CD4-positive, alpha-beta T cell treated with Interleukin-17A for 1 hour (primary cell): ENCODE data around the gene PCDHA1.

Experiments
- DNase-seq: peaks from one replicate; pipeline ENCODE4 v3.0.0-alpha.2; 2020

PCDHA1 gene

DNA sequence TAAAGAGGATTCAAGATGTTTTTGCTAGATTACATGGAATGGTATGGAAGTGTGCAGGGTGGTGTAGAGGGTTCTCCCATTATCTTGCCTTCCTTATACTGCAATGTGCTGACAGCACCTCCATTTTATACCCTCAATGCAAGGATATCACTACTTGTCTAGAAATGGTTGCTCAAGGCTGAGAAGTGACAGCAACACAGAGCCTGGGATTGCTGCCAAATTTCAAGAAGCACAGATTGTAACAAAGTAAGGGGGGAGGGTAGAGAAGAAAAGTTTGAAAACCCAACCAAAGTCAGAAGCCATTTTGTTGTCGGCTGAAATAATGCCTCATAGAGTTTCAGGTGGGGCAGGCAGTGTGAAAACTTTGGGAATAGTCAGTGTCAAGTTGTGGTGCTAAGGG is 210.1 kb downstream of the PCDHA1 start:
- DNase-seq: no peak

DNA sequence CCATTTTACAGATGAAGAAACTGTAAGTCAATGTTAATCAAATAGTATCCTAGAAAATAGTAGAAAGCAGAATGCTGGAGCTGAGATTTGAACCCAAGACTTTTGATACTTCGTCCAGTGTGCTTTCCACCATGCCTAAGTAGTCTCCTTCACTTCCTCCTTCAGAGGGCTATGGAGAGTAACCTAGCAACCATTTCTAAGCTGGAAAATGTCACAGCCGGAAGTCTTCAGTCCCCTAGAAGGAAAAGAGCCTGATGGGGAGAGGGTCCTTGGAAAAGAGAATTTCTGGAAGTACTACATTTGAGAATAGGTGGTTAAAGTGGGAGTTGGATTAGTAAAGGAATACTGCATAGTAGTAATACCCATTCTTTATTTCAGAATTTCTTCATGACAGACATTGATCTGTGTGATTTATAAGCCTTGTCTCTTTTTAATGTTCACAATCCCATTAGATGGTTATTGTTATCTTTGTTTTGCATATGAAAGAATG is 213.0 kb downstream of the PCDHA1 start:
- DNase-seq: no peak

DNA sequence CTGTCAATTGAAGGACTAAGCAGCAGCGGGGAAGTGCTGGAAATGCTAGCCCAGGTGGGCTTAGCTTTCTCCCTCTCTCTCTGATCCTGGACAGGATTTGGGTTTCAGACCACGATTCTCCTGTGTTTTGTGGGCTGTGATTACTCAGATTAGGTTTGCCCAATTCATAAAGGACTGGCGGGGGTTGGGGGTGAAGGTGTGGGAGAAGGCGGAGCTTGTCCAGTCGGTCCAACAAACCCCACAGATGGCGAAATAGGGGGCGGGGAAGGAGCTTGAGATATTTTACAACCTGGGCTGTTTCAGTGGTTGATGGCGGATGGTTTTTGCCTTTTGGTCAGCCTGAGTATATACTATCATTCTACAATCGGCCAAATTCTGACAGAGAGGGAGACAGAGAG is 215.5 kb downstream of the PCDHA1 start:
- no peak for DNase-seq

DNA sequence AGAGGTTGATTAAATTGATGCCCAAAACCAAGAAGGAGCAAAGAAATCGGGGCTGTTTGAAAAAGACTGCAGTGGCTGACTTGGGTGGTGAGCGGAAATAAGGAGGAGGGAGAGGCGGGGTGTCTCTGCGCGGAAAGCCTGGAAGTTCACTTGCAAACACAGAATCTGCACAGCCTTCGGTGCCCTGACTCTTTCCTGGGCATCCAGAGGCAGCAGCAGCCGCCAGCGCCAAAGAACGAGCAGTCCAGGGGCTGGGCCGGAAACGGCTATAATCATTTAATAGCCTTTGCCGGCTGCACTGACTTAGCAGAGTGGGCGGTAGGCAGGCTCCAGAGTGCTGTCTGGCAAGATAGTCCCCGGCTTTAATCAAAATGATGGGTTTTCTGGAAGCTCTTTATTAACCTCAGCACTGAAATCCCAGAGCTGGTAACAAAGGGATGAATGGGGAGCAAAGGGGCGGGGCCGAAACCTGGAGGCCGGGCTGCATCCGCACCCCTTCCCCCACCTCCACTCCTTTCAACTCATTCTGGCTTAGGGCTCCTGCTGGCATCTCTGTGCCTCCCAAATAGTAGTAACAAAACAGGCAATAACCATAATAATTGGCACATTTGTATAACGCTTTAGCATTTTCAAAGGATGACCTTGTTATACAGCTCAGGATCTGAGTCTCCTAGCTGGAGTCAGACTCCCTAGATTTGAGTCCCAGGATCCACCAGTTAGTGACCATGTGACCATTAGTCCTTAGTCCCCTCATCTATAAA is 216.1 kb downstream of the PCDHA1 start:
- DNase-seq: no peak

DNA sequence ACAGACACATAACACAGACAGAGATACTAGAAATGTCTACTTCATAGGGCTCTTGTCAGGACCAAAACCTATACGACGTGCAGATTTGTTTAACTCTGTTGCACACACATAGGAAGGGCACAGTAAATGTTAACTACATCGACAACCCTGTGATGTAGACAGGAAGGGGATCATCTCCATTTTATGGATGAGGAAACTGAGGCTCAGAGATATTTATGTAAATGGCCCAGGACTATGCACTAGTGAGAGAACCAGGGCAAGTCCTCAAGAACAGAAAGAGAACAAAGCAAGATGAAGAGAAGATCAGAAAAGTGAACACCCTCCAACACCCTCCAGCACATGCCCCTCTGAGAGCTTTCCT is 216.6 kb downstream of the PCDHA1 start:
- DNase-seq: no peak

DNA sequence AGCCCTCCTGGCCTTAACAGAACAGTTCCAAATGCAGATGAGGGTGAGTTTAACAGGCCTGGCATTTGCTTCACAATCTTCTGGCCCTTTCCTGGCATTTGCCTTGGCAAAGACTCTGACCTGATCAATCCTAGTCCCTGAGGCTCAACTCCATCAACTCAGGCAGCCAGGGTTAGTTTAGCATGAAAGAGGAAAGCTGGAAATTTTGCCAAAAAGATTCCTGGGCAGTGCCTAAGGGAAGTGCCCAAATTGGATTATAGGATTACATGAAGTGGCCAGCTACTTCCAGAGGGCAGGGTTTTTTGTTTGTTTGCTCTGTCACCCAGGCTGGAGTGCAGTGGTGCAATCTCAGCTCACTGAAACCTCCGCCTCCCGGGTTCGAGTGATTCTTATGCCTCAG is 217.1 kb downstream of the PCDHA1 start:
- no peak for DNase-seq

DNA sequence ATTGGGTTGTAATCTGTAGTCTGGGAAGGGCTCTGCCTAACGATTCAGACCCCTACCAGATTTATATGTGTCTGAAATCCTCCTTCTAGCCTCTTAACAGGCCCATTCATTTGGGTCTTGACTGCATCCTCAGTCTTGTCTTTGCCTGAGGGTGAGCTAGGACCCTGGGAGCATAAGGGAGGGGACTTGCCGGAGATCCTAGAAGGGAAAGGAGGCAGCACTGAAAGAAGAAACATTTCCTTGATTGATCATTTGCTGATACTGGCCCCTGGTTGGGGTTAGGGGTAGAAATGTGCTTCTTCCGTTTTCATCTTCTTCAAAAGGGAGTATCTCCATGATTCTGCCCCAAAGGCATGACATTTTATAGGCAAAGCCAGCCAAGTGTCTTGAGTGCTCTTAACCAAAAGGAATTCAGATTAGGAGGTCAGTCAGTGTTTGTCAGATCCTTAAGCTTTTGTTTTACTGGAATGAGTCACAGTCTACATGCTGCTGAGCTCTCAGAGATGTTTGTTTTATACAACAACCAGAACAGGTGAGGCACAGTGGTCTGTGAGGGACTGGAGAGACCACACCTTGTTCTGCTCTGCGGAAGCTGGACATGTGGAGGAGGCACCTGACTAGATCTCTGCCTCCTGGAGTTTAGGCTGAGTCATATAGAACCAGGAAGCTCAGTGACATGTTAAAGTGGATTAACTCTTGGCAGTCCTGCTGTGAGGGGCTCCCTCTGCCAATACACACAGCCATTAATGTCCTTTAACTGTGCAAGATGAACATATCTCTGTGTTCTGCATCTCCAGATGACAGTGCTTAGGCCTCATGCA is 218.1 kb downstream of the PCDHA1 start:
- no peak for DNase-seq

DNA sequence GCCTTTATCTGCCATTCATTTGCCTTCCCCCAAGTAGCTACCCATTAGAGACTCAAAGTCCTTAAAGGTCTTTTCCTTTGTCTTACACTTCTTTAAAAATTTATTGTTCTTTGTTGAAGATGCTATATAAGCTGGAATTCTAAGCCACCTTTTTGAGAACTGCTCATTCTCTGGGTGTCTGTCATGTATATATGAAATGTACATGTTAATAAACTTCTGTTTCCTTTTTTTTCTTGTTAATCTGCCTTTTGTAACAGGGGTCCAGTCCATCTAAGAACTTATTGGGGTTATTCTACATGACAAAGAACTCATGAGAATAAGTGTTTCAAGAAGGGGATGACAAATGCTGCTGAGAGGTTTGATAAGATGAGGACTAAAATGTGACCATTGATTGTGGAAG is 221.9 kb downstream of the PCDHA1 start:
- no peak for DNase-seq

DNA sequence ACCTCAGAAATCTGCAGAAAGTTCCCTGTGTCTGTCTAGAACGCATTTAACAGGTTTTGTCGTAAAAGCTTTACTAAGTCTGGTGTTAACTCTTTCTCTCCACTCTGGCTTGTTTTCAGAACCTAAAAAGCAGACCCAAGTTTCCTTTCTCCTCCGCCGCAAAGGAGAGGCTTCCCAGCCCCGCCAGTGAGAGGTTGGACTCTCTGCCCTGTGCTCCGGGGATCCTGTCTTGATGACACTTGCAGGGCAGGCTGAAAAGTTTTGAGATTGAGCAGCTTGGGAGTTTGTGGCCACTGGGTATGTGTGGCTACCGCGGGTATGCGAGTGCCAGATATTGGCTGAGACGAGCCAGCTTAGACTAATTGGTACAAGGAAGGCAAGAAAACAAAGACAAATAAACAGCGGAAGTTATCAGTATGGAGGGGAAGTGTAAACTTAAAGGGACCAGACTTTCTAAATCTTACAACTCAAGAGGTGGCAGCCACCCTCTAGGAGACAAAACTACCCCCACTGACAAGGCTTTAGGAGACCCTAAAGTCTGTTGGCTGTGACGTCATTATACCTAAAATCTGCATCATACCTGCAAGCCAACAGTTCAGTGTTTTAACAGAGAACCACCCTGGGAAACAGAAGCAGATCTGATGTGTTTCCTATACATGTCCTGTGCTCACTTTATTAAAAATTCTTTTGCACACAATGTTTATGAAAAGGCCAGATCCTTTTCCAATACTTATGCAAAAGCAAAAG is 224.3 kb downstream of the PCDHA1 start:
- DNase-seq: no peak

DNA sequence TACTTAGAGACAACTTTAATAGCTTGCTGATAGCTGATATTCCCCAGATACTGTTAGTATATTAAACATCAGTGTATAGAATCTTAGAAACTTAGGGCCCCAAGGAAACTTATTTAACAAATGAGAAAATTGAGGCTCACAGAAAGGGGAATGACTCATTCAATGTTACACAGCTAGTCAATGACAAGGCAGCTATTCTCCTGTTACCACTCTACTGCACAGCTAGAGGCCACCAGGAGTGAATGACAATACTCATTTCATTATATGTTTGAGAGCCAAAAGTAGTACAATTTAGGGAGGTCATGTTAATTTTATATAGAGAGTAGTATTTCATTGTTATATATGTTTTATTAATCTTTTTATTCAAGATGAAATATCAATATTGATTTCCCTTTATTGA is 232.0 kb downstream of the PCDHA1 start:
- no peak for DNase-seq

DNA sequence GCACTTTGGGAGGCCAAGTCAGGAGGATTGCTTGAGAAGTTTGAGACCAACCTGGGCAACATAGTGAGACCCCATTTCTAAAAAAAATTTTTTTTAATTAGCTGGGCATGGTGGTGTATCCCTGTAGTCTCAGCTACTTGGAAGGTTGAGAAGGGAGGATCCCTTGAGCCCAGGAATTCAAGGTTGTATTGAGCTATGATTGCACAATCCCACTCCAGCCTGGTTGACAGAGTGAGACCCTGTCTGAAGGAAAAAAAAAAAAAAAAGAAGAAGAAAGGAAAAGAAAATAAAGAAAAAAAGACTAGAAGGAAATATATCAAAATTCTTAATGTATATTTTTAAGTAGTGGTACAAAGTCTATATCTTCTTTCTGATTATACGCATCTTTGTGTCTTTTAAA is 236.4 kb downstream of the PCDHA1 start:
- DNase-seq: no peak

DNA sequence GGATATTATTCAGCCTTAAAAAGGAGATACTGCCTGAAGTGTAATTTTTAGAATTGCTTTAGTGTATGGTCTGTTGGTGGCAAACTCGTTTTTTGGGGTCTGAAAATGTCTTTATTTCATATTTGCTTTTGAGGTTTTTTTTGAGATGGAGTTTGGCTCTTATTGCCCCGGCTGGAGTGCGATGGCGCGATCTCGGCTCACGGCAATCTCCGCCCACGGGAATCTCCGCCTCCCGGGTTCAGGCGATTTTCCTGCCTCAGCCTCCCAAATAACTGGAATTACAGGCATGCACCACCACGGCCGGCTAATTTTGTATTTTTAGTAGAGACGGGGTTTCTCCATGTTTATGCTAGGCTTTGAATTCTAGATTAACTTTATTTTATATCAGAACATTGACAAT is 245.1 kb downstream of the PCDHA1 start:
- no peak for DNase-seq

DNA sequence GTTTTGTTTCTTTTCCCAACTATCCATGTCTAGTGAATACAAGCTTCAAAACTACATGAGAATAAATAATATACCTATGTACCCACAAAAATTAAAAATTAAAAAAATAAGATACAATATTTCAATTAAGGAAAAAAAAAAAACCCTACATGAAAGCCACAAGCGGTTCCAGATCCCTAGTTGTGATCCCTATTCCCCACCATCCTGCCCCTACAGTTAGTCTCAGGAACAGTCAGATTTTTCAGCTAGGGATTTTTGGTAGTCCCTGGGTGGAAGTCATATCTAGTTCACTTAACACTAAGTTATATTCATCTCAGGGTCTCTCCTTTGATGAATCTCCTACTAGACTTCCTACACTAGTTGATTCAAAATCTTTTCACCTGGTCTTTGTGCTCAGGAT is 246.7 kb downstream of the PCDHA1 start:
- no peak for DNase-seq

DNA sequence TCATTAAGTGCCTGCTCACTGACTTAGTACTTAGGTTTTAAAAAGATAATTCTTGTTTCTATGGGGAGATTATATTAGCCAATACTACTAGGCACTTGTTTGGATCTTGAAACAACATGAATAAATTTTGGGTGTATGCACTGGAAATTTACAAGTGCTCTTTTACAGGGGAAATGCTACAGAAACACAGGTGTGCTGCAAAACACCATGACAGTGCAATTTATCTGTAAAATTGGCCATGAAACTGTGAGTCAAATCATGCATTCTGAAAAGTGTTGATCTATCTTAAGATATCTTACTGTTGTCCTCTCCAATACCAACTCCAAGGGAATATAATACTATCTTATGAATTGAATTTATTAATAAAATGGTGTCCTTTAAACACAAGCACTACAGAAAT is 253.1 kb downstream of the PCDHA1 start:
- no peak for DNase-seq

DNA sequence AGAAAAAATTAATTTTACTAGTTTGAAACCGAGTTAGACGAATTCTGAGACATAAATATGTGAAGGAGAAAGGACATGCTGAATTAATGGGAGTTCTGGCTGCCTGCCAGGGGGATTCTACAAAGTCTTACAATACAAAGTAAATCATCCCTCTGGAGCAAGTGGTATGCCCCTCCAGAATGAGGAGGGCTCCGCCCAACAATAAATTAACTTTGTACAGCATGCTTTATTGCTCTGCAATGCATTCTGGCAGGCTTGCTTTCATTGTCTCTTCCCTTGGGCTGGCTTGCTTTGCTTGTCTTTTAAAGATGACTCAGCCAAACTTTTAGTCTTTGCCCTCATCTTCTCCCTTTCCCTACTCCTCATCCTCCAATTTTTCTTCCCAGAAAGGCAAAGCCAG is 253.6 kb downstream of the PCDHA1 start:
- no peak for DNase-seq

DNA sequence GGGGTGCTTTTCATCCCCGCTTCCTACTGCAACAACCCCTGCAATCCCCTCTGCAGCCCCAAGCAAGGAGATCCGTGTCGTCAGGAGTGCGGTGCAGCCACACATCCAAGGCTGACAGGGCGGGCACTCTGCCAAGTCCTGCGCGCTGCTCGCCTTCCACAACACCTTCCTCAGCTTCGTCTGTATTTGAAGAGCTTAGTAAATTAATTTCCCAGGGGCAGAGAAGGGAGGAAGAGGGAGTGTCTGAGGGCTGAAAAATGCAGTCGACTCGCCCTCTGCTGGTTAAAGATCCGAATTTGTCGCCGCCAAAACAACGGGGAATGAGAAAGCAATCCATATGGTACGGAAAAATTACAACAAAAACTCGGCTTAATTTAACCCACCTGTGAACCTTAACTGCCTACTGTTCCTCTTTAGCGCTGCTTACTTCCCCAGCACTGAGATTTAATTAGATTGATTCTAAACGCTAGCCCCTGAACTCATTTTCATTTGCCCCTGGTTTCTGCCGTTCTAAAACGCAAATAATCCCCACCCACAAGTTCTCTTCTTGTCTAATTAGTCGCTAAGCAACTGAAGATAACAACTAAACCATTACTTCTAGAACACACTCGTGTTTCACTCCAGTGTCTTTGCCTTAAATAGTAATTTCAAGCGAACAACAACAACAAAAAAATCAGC is 254.3 kb downstream of the PCDHA1 start:
- peak; percentile 0 for DNase-seq

DNA sequence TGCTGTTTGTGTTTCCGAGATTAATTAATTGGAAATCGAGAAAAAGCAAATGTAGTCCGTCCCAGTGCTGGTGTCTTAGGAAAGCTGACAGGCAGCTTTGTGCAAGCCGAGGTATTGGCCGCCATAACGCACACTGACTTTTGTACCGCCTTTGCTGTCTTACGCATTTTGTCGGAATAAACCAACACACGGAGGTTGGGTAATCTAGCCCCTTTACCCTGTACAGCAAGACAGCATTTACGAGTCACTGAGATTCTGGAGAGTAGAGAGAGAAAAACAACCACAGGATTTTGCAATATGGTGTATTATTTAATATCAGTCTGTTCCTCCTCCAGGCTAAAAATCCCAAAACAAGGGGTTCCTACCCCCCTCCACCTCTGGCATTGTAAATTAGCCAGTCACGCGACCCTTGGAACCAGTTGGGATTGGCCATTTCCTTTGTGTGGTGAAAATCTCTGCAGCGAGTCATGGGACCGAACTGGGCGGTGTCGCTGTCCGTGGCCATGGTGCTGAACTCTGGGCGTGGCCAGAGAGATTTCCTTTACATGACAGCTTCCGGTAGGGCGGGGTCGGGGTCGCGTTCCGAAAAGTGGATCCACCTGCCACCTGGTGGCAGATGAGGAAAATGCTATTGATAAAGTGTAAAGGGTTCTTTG is 255.0 kb downstream of the PCDHA1 start:
- peak; percentile 69 for DNase-seq

DNA sequence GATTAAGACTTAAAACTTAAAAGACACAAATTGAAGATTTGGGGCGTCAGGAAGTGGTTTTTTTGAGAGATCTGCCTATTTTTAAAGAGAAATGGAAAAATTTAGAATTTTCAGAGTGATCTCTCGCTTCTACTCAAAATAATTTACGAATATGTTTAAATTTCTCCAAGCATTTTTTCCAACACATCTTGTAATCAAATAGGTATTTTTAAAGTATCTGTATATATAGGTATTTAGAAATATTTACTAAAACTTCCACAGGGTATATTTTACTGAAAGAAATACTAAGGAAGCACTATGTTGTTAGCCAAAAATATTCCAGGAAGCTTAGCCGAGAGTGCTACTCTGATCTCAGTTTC is 255.5 kb downstream of the PCDHA1 start:
- DNase-seq: no peak

DNA sequence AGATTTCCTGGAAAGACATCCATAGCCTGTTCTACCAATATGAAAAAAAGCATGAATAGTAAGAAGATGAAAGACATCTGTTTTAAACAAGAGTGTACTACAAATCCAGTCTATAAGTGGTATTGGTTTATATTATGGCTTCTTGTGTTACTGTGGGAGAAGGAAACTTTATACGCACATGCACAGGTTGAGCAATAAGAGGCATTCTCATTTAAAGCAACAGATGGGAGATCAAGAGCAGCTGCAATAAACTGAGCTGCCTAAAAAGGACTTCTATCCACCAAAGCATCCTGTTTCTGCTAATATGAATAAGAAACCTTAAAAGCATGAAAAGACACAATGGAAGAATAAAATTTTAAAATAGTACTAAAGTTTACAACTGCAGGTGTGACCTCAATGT is 256.6 kb downstream of the PCDHA1 start:
- DNase-seq: no peak

DNA sequence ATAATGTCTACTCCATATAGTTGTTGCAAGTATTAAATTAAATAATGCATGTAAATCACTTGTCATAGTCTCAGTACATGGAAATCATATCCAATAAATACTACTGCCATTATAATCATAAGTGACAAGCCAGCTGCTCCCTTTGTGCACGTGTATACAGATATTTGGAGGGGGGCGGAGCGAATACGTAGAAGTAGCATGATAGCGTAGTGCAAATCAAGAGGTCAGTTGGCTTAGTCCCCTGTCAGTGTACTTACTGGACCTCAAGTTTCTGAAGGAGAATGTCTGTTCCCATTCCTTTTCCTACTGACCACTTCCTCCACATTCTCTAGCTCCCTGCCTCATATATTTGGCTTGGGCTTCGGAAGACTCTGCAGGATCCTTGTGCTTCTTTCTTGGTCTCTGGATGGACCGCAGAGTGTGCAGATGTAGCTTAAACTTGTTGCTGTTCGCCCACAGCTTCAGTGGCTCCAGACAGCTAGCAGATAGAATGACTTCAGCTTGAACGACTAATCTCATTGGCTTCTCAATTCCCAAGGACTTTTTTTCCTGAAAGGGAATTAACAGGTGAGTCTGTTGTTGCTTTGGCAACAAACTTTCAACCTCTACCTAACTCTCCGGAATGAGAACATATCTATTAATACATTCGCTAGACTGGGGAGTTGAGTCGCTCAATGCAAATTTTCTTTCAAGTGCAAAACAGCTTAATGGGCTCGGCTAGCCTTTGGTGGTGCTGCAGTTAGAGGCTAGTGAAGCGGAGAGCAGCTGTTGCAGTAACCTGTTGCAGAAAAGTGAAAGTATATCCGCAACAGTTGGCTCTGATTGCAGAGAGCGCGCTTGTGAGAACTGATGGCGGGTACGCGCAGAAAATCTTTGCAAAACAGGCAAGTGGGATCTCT is 264.9 kb downstream of the PCDHA1 start, which contains the start of gene PCDHB1:
PCDHB1 (plus strand) TSS at position 753 of the 899 bp plus-strand sequence; CDS start at position 850, 97 bp downstream.
- no peak for DNase-seq

DNA sequence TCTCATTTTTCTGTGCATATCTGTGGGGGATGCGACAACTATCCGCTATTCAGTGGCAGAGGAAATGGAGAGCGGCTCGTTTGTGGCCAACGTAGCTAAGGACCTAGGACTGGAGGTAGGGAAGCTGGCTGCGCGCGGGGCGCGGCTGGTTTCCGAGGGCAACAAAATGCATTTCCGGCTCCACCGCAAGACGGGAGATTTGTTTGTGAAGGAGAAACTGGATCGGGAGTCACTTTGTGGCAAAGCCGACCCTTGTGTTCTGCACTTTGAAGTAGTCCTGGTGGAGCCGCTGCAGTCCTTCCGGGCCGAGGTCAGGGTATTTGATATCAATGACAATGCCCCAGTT is 265.6 kb downstream of the PCDHA1 start:
- no peak for DNase-seq
